ENCODE data around the gene RABEP2. TPM values are rescaled to one million over a fixed set of nuclear protein-coding genes. Genes with fewer than 3 reads are reported as not detected.

Gene RABEP2
- total and polyA plus RNA-seq, 9 of the 15 experiments (the other 6 are each of a cell fraction or from before 2014, with no cell fraction given), result 0.15 to 13.4 (median 3.5) TPM

GRCh38 chr16:28917095-28917494 lies 7.9 kb downstream of the RABEP2 start (continued):
- no peak for TF ChIP-seq SRSF1 (IDR thresholded peaks at IDR 0.05; ENCODE audit: low read depth, low read length)
- no peak for TF ChIP-seq BCOR (IDR thresholded peaks at IDR 0.05)
- no peak for TF ChIP-seq RREB1 (CRISPR knock-in tag; IDR thresholded peaks at IDR 0.05)
- no peak for TF ChIP-seq ZZZ3 (IDR thresholded peaks at IDR 0.05)
- no peak for TF ChIP-seq CREB1 (IDR thresholded peaks at IDR 0.05)
- TF ChIP-seq CREB1 (CRISPR knock-in tag; IDR thresholded peaks at IDR 0.05), result no peak
- TF ChIP-seq CHD7 (IDR thresholded peaks at IDR 0.05; ENCODE audit: low read depth, low read length), result no peak
- TF ChIP-seq TAF1 (IDR thresholded peaks at IDR 0.05; ENCODE audit: control insufficient read depth, extremely low read depth, insufficient read depth, low read length, severe bottlenecking), result no peak
- no peak for TF ChIP-seq RBM22 (IDR thresholded peaks at IDR 0.05; ENCODE audit: low read depth, low read length, poor library complexity, severe bottlenecking)
- no peak for TF ChIP-seq NONO (IDR thresholded peaks at IDR 0.05; ENCODE audit: low read depth in 2 of 2, low read length in 1 of 2)
